K562 (cell line): ENCODE data around the gene BNIPL. TPM values are rescaled to one million over a fixed set of nuclear protein-coding genes. Genes with fewer than 3 reads are reported as not detected.

Source experiments
- CBFB ChIP-seq: sonication (generic); formaldehyde crosslinking; IDR thresholded peaks from 2 replicates; pipeline ENCODE4 v1.4.0; 2020; ENCODE audit warnings: mild to moderate bottlenecking, missing genetic modification reagents
- CBX3 ChIP-seq, 2 experiments: IDR thresholded peaks; 1 replicate in 1 of 2; 2 replicates in 1 of 2; pipeline ENCODE4 v1.6.1; 2012; ENCODE audit warnings: inconsistent platforms in 2 of 2, low read length in 2 of 2, borderline replicate concordance in 1 of 2, control low read depth in 1 of 2
- DLX4 ChIP-seq: fragments of 250-450 bp; sonication (Bioruptor Pico); IDR thresholded peaks from 2 replicates; pipeline ENCODE4 v1.6.1; 2021; ENCODE audit warnings: mild to moderate bottlenecking
- HMG20A ChIP-seq: fragments of 450-650 bp; formaldehyde crosslinking; conservative IDR thresholded peaks from 2 replicates; pipeline ENCODE4 v1.4.0; 2020; ENCODE audit warnings: mild to moderate bottlenecking, mixed read lengths
- MEF2A ChIP-seq: IDR thresholded peaks from 2 replicates; pipeline ENCODE4 v1.6.1; 2011; ENCODE audit warnings: low read depth, mild to moderate bottlenecking, low read length, moderate library complexity; ENCODE audit not compliant: control insufficient read depth
- PHF21A ChIP-seq: fragments of 450-650 bp; IDR thresholded peaks from 2 replicates; pipeline ENCODE4 v1.6.1; 2017; ENCODE audit warnings: low read depth, borderline replicate concordance
- PHTF2 ChIP-seq: fragments of 250-450 bp; sonication (Bioruptor Pico); IDR thresholded peaks from 2 replicates; pipeline ENCODE4 v1.5.0; 2021; ENCODE audit warnings: mild to moderate bottlenecking
- RFX5 ChIP-seq: IDR thresholded peaks from 2 replicates; pipeline ENCODE4 v1.6.1; 2011; ENCODE audit warnings: low read depth, mild to moderate bottlenecking, improper control_type of control experiment, low read length
- SMARCA4 ChIP-seq: fragments of 450-650 bp; IDR thresholded peaks from 2 replicates; pipeline ENCODE4 v1.6.1; 2016
- TAF1 ChIP-seq: IDR thresholded peaks from 2 replicates; pipeline ENCODE4 v1.6.1; 2011; ENCODE audit warnings: mild to moderate bottlenecking, low read length, moderate library complexity; ENCODE audit not compliant: insufficient read depth, control insufficient read depth, severe bottlenecking; ENCODE audit errors: extremely low read depth
- TCF7L2 ChIP-seq: fragments of 150-350 bp; IDR thresholded peaks from 2 replicates; pipeline ENCODE4 v1.6.1; 2016; ENCODE audit warnings: low read depth, mild to moderate bottlenecking, low read length, moderate library complexity
- TCFL5 ChIP-seq: fragments of 250-450 bp; sonication (Bioruptor Pico); conservative IDR thresholded peaks from 2 replicates; pipeline ENCODE4 v1.6.1; 2021; ENCODE audit warnings: mild to moderate bottlenecking, moderate library complexity, matching md5 sums
- ZBTB33 ChIP-seq: sonication (generic); formaldehyde crosslinking; IDR thresholded peaks from 2 replicates; pipeline ENCODE4 v1.8.1; 2023; ENCODE audit warnings: mild to moderate bottlenecking, missing genetic modification reagents
- ZNF282 ChIP-seq: sonication (generic); formaldehyde crosslinking; IDR thresholded peaks from 2 replicates; pipeline ENCODE4 v1.8.1; 2023; ENCODE audit warnings: missing genetic modification reagents
- ZNF79 ChIP-seq: fragments of 250-450 bp; sonication (Bioruptor Pico); IDR thresholded peaks from 2 replicates; pipeline ENCODE4 v1.4.0; 2020; ENCODE audit warnings: low read depth, mild to moderate bottlenecking, moderate library complexity
- polyA plus RNA-seq, 8 experiments: library from polyadenylated mRNA; depleted of rRNA in 4 of 8; stranded (reverse) in 5 of 8; unstranded in 3 of 8; fragments of >200 nt; fragmentation: Nextera tagmentation in 2 of 8; fragmentation: Illumina TruSeq in 1 of 8; extraction: Ambion mirVana in 2 of 8; extraction: Trizol in 1 of 8; gene quantifications; 2 replicates each; pipeline versions ENCODE4 v1.2.1 to v1.2.3, GENCODE V29; 2011 to 2014; ENCODE audit warnings: inconsistent platforms in 1 of 8, missing spikeins in 1 of 8
- total RNA-seq, 7 experiments: library from RNA; depleted of rRNA in 6 of 7; stranded (reverse); fragments of >200 nt in 6 of 7; fragmentation: Illumina TruSeq in 2 of 7; extraction: Trizol in 2 of 7; gene quantifications; 2 replicates each; pipeline versions ENCODE4 v1.2.1 to v1.2.3, GENCODE V29; 2011 to 2021; ENCODE audit warnings: low replicate concordance in 1 of 7
- TF ChIP-seq, protein P1 (sequence below): fragments of 450-650 bp; IDR thresholded peaks from 2 replicates; pipeline ENCODE4 v1.6.1; 2017; ENCODE audit warnings: antibody characterized with exemption, mild to moderate bottlenecking
- TF ChIP-seq, protein P2 (sequence below): sonication (generic); formaldehyde crosslinking; IDR thresholded peaks from 2 replicates; pipeline ENCODE4 v1.8.0; 2022; ENCODE audit warnings: mild to moderate bottlenecking, missing genetic modification reagents
- TF ChIP-seq, protein P3 (sequence below): fragments of 450-650 bp; IDR thresholded peaks from 2 replicates; pipeline ENCODE4 v1.6.1; 2016; ENCODE audit warnings: missing biosample characterization, missing genetic modification characterization
- TF ChIP-seq, protein P4 (sequence below): fragments of 250-450 bp; sonication (Bioruptor Pico); IDR thresholded peaks from 2 replicates; pipeline ENCODE4 v1.5.0; 2021

Gene BNIPL
- total and polyA plus RNA-seq, 9 of the 15 experiments (the other 6 are each of a cell fraction or from before 2014, with no cell fraction given), result 0.08 to 1.4 (median 0.68) TPM

DNA sequence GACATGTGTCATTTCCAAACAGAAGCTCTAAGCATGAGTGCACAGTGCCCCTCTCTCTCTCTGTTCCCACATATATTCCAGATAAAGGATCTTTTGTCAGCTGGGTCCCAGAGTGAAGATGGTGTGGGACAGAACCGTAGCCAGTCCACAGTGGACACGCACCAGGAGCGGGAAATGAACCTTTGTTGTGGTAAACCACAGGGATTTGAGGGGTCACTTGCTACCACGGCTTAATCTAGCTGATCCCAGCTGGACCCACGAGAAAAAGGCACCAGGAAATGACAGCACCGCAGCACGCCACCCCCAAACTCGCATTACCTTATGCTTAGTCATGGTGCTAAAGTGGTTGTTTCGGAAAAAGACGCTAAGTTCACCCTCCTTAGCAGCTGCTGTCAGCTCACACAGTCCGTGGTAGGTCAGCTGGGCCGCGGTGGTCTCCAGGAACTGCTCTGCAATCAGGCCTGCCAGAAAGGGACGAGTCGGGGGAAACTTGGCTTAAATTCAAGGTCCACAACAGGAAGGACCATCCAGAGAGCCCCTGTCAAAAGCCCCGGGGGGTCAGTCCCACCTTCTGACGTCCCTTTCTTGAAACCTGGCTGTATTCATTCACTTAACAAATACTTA, 37.2 kb upstream of the BNIPL start (continued):
- TF ChIP-seq, protein P1, sequence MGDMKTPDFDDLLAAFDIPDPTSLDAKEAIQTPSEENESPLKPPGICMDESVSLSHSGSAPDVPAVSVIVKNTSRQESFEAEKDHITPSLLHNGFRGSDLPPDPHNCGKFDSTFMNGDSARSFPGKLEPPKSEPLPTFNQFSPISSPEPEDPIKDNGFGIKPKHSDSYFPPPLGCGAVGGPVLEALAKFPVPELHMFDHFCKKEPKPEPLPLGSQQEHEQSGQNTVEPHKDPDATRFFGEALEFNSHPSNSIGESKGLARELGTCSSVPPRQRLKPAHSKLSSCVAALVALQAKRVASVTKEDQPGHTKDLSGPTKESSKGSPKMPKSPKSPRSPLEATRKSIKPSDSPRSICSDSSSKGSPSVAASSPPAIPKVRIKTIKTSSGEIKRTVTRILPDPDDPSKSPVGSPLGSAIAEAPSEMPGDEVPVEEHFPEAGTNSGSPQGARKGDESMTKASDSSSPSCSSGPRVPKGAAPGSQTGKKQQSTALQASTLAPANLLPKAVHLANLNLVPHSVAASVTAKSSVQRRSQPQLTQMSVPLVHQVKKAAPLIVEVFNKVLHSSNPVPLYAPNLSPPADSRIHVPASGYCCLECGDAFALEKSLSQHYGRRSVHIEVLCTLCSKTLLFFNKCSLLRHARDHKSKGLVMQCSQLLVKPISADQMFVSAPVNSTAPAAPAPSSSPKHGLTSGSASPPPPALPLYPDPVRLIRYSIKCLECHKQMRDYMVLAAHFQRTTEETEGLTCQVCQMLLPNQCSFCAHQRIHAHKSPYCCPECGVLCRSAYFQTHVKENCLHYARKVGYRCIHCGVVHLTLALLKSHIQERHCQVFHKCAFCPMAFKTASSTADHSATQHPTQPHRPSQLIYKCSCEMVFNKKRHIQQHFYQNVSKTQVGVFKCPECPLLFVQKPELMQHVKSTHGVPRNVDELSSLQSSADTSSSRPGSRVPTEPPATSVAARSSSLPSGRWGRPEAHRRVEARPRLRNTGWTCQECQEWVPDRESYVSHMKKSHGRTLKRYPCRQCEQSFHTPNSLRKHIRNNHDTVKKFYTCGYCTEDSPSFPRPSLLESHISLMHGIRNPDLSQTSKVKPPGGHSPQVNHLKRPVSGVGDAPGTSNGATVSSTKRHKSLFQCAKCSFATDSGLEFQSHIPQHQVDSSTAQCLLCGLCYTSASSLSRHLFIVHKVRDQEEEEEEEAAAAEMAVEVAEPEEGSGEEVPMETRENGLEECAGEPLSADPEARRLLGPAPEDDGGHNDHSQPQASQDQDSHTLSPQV, result peak; percentile 98
- TF ChIP-seq, protein P2, sequence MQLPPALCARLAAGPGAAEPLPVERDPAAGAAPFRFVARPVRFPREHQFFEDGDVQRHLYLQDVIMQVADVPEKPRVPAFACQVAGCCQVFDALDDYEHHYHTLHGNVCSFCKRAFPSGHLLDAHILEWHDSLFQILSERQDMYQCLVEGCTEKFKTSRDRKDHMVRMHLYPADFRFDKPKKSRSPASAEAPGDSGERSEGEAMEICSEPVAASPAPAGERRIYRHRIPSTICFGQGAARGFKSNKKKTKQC (CRISPR knock-in tag), result no peak
- TF ChIP-seq, protein P3, sequence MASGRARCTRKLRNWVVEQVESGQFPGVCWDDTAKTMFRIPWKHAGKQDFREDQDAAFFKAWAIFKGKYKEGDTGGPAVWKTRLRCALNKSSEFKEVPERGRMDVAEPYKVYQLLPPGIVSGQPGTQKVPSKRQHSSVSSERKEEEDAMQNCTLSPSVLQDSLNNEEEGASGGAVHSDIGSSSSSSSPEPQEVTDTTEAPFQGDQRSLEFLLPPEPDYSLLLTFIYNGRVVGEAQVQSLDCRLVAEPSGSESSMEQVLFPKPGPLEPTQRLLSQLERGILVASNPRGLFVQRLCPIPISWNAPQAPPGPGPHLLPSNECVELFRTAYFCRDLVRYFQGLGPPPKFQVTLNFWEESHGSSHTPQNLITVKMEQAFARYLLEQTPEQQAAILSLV (tag), result no peak
- no peak for TF ChIP-seq ZNF282 (CRISPR knock-in tag)
- TF ChIP-seq, protein P4, sequence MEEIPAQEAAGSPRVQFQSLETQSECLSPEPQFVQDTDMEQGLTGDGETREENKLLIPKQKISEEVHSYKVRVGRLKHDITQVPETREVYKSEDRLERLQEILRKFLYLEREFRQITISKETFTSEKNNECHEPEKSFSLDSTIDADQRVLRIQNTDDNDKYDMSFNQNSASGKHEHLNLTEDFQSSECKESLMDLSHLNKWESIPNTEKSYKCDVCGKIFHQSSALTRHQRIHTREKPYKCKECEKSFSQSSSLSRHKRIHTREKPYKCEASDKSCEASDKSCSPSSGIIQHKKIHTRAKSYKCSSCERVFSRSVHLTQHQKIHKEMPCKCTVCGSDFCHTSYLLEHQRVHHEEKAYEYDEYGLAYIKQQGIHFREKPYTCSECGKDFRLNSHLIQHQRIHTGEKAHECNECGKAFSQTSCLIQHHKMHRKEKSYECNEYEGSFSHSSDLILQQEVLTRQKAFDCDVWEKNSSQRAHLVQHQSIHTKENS (CRISPR knock-in tag), result no peak
- no peak for TF ChIP-seq TCFL5 (CRISPR knock-in tag)
- TF ChIP-seq TAF1, result peak; percentile 44
- TF ChIP-seq SMARCA4, result peak; percentile 82
- TF ChIP-seq CBX3 (IDR thresholded peaks at IDR 0.05; ENCODE audit: borderline replicate concordance in 1 of 2, low read length in 2 of 2), result no peak
- TF ChIP-seq ZBTB33 (CRISPR knock-in tag), result no peak
- no peak for TF ChIP-seq PHF21A
- no peak for TF ChIP-seq DLX4 (CRISPR knock-in tag)
- no peak for TF ChIP-seq PHTF2
- no peak for TF ChIP-seq ZNF79 (CRISPR knock-in tag)
- no peak for TF ChIP-seq MEF2A
- 0 out of 2 replicates have a peak, but pooled peaks have one; percentile 72 for TF ChIP-seq CBFB (CRISPR knock-in tag)
- no peak for TF ChIP-seq HMG20A (CRISPR knock-in tag)
- peak; percentile 34; the same call in 1 of the 2 replicates for TF ChIP-seq TCF7L2
- no peak for TF ChIP-seq RFX5
